ENCODE results near the gene ADAMTS9. TPM values are rescaled to one million over a fixed set of nuclear protein-coding genes. Genes with fewer than 3 reads are reported as not detected.

ADAMTS9 gene
- total and polyA plus RNA-seq, 4 donors = 1.2 to 13.8 (median 7.4) TPM

- no peak overlapping the region for H3K4me3 ChIP-seq (ENCODE audit: low read depth in 1 of 3, low read length in 3 of 3)
- WGBS = 84% methylated on average over 2 of the region's 2 CpGs
- H3K27me3 ChIP-seq (ENCODE audit: control insufficient read depth in 4 of 4, insufficient read depth in 4 of 4, low read length in 3 of 4) = no peaks in the 10 kb centered on the region
- DNase-seq (ENCODE audit: low spot score) = no peak
- no peak overlapping the region for H3K9ac ChIP-seq (ENCODE audit: low read depth in 1 of 2, low read length in 2 of 2)
- no peak for TF ChIP-seq RAD21 (IDR thresholded peaks at IDR 0.05)
- TF ChIP-seq HNF4A (conservative IDR thresholded peaks at IDR 0.05) = no peak
- TF ChIP-seq RXRA (IDR thresholded peaks at IDR 0.05) = no peak
- H3K9me3 ChIP-seq (ENCODE audit: control insufficient read depth in 4 of 4, low read length in 3 of 4) = no peaks in the 10 kb centered on the region
- H3K4me1 ChIP-seq (ENCODE audit: control insufficient read depth in 4 of 4, insufficient read depth in 4 of 4, low read length in 3 of 4) = peaks cover 0 to 9% (median 8%) of the 10 kb centered on the region in 4 donors
- no peaks in the 10 kb centered on the region for H3K36me3 ChIP-seq (ENCODE audit: control insufficient read depth in 4 of 4, insufficient read depth in 3 of 4, low read depth in 1 of 4, low read length in 3 of 4)
- H3K27ac ChIP-seq (ENCODE audit: low read depth in 1 of 2, low read length in 2 of 2) = no peak overlapping the region
Observed at GRCh38 chr3:64623125-64623524, 64.7 kb downstream of the ADAMTS9 start.

DNA sequence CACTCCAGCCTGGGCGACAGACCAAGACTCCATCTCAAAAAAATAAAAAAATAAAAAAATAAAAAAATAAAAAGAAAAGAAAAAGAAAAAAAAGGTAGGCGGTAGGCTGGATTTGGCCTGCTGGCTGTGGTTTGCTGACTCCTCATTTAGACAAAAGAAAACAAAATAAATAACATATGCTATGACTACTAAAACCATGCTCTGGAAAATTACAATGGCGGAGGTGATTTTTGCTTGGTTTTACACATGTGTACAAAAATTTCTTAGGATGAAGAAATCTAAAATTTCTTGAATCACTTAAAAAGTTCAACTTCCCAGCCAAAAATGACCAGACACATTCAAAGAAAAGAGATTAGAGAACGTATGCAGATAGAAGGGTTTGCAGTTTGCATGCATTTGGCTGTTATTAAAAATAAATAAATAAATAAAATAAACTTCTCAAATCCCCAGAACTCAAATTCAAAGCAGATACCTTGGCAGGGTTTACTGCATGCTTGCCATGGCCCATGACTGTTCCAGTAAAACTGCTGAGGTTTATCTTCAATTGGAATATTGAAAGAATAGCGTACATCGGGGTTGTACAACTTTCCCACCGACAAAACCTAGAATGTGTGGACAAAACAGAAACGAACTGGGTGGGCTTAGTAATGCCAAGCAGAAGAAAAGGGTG lies 65.9 kb downstream of the ADAMTS9 start:
- H3K36me3 ChIP-seq (ENCODE audit: control insufficient read depth in 4 of 4, insufficient read depth in 3 of 4, low read depth in 1 of 4, low read length in 3 of 4) = no peaks in the 10 kb centered on the region
- no peak overlapping the region for H3K27ac ChIP-seq (ENCODE audit: low read depth in 1 of 2, low read length in 2 of 2)
- H3K4me3 ChIP-seq (ENCODE audit: low read depth in 1 of 3, low read length in 3 of 3) = no peak overlapping the region
- H3K4me1 ChIP-seq (ENCODE audit: control insufficient read depth in 4 of 4, insufficient read depth in 4 of 4, low read length in 3 of 4) = no peaks in the 10 kb centered on the region
- no peaks in the 10 kb centered on the region for H3K27me3 ChIP-seq (ENCODE audit: control insufficient read depth in 4 of 4, insufficient read depth in 4 of 4, low read length in 3 of 4)
- no peak for DNase-seq (ENCODE audit: low spot score)
- 92% methylated on average over 8 of the region's 8 CpGs for WGBS
- H3K9ac ChIP-seq (ENCODE audit: low read depth in 1 of 2, low read length in 2 of 2) = no peak overlapping the region
- H3K9me3 ChIP-seq (ENCODE audit: control insufficient read depth in 4 of 4, low read length in 3 of 4) = no peaks in the 10 kb centered on the region
- no peak for TF ChIP-seq CTCF (IDR thresholded peaks at IDR 0.05; ENCODE audit: low read depth, low read length, missing input control)
- no peak for TF ChIP-seq REST (IDR thresholded peaks at IDR 0.05)
- no peak for TF ChIP-seq ATF3 (IDR thresholded peaks at IDR 0.05)
- TF ChIP-seq JUND (IDR thresholded peaks at IDR 0.05) = no peak
- TF ChIP-seq, protein P1, sequence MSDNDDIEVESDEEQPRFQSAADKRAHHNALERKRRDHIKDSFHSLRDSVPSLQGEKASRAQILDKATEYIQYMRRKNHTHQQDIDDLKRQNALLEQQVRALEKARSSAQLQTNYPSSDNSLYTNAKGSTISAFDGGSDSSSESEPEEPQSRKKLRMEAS (IDR thresholded peaks at IDR 0.05) = no peak
- TF ChIP-seq SP1 (IDR thresholded peaks at IDR 0.05) = no peak
- TF ChIP-seq NR2F2 (IDR thresholded peaks at IDR 0.05) = no peak
- no peak for TF ChIP-seq YY1 (IDR thresholded peaks at IDR 0.05)
- no peak for TF ChIP-seq HNF4G (IDR thresholded peaks at IDR 0.05)
- TF ChIP-seq, protein P2, sequence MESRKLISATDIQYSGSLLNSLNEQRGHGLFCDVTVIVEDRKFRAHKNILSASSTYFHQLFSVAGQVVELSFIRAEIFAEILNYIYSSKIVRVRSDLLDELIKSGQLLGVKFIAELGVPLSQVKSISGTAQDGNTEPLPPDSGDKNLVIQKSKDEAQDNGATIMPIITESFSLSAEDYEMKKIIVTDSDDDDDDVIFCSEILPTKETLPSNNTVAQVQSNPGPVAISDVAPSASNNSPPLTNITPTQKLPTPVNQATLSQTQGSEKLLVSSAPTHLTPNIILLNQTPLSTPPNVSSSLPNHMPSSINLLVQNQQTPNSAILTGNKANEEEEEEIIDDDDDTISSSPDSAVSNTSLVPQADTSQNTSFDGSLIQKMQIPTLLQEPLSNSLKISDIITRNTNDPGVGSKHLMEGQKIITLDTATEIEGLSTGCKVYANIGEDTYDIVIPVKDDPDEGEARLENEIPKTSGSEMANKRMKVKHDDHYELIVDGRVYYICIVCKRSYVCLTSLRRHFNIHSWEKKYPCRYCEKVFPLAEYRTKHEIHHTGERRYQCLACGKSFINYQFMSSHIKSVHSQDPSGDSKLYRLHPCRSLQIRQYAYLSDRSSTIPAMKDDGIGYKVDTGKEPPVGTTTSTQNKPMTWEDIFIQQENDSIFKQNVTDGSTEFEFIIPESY (IDR thresholded peaks at IDR 0.05) = no peak
- TF ChIP-seq EGR1 (IDR thresholded peaks at IDR 0.05; ENCODE audit: low read depth in 2 of 2) = no peak

All from liver (tissue), 9 donors.